NCI-H226 (cell line): ENCODE results near the gene ADAMTS17.
"Not testable (repeated sequence)": the region's sequence is repeated elsewhere in the genome, so short reads cannot be mapped to it uniquely, and the experiment has no call there.

Experiments used
- DNase-seq: peaks from one replicate; pipeline ENCODE4 v3.0.0-alpha.2; 2015

ADAMTS17 gene

GRCh38 chr15:100339999-100340398, 1.8 kb downstream of the ADAMTS17 start:
- DNase-seq: no peak

- not testable (repeated sequence) for DNase-seq
These were observed 2.3 kb downstream of the ADAMTS17 start for GRCh38 chr15:100339451-100339850.

DNA sequence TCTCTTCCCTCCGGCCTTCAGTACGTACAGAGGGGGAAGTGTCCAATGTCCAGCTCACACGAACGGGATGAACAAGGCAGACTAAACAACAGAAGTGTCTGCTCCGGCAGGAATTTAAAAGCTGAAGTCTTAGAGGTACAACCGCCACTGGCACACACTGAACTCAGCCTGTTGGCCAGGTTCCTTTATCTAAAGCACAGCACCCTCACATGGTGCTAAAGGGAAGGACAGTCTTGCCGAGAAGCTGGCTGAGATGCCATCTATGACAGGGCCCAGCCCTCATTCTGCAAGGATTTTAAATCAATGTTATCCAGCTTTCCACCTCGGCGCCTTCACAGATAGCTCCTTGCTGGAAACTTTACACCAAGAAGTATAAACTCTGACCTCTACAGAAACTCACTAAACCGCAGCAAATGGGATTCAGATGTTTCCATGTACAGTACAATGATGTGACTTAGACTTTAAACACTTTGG, 2.8 kb downstream of the ADAMTS17 start:
- peak; percentile 82 for DNase-seq

GRCh38 chr15:100338247-100338646, 3.5 kb downstream of the ADAMTS17 start:
- DNase-seq: no peak

- no peak for DNase-seq
These were observed 4.4 kb downstream of the ADAMTS17 start for GRCh38 chr15:100337096-100338044.

- no peak for DNase-seq
These were observed 5.7 kb downstream of the ADAMTS17 start for GRCh38 chr15:100336061-100336460.

DNA sequence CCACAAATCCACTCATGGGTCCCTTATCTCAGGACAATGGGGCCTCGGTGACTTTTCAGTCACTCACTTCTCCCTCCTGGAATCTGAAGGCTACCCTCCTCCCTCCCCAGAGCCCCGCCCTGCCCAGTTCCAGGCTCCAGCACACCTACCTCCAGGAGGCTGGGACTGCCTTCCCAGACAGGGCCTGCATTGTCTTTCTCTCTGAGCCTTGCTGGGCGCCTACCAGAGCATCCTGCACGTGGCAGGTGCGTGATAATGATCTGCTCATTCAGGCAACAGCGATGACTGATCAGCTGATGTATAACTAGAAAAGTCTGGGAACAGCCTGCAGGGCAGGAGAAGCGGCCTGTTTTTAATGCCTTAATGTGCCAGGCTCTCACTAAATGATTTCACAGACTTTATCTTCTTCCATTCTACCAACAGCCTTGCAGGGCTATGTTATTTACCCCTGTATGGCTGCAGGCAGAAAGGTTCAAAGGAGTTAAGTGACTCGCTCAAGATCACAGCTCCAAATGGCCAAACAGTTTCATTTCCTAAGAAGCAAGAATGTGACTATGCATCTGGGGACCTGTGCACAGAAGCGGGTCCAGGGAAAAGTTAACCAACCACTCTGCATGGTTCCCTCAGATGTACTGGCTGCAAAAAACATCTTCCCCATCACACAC, 6.3 kb downstream of the ADAMTS17 start:
- DNase-seq: no peak

- no peak for DNase-seq
These were observed 6.9 kb downstream of the ADAMTS17 start for GRCh38 chr15:100334905-100335304.

DNA sequence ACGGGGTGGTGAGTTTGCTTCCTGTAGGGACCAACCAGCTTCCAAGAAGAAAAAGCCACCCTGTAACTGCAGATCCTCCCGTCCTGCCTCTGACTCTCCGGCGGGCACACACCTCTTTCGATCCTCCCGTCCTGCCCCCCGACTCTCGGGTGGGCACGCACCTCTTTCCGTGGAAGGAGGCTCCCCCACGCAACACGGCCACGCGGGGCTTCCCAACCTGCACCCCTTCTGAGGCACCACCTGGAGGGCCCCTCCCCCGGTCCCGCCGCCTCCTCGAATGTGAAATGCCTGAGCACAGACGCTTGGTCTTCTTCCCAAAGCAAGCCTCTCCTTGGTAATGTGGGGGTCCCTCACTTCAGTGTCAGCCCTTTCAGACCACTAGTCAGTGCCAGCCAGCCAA, 7.3 kb downstream of the ADAMTS17 start:
- no peak for DNase-seq

DNA sequence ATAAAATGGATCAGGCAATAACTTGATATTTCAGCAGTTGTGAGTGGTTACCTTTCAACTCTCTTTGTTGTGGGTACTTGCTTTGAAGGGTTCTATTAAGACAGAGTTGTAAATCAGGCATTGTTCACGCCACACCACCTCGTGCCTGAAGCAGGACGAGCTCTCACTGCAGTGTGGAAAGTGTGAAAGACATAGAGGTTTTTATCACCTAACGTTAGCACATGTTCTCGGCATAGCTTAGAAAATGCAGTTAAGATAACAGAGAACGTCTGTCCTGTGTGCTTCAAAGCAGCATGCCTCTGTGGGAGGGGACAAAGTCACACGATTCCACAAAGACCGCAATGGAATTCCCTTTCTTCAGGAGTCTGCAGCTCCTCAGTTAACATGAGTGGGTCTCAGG, 7.8 kb downstream of the ADAMTS17 start:
- no peak for DNase-seq

- no peak for DNase-seq
These were observed 8.5 kb downstream of the ADAMTS17 start for GRCh38 chr15:100333236-100333635.

DNA sequence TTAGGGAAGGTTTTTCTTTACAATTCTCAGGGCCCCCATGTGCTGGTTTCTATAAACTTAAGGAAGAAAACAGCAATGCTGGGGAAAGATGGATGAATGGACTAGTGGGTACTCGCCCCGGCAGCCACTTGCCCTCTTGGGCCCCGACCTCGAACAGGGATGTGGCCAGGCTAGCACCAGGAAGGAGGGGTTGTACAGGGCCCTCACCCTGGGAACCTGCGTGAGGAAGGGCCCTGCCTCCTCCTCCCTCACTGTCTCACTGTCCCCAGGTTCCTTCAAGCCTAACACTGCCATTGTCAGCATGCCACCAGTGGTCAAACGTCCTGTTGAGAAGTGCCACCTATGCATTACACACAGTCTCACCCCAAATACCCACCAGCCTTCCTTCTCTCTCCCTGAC, 9.1 kb downstream of the ADAMTS17 start:
- no peak for DNase-seq

- DNase-seq: no peak
These were observed 9.5 kb downstream of the ADAMTS17 start for GRCh38 chr15:100332231-100332630.

- DNase-seq: no peak
These were observed 11.1 kb downstream of the ADAMTS17 start for GRCh38 chr15:100330629-100331215.

GRCh38 chr15:100330221-100330620, 11.6 kb downstream of the ADAMTS17 start:
- no peak for DNase-seq

GRCh38 chr15:100328796-100329195, 13.0 kb downstream of the ADAMTS17 start:
- no peak for DNase-seq

DNA sequence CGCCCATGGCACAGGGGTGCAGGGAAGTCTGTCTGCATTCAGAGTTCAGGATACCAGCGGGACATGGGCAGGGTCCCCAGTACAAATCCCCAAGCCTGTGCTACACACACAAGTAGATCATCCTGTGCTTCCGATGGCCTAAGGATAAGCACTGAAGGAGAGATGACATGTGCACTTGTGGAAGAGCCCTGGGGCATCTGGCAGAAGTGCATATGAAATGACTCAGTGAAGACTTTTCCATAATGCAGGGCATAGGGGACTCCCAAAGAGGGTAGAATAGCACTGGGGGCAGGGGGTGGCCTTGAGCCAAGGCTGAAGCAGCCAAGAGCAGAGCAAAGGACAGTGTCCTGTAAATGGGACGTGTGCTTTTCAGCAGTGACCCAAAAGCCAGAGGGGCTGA, 22.9 kb downstream of the ADAMTS17 start:
- no peak for DNase-seq

DNA sequence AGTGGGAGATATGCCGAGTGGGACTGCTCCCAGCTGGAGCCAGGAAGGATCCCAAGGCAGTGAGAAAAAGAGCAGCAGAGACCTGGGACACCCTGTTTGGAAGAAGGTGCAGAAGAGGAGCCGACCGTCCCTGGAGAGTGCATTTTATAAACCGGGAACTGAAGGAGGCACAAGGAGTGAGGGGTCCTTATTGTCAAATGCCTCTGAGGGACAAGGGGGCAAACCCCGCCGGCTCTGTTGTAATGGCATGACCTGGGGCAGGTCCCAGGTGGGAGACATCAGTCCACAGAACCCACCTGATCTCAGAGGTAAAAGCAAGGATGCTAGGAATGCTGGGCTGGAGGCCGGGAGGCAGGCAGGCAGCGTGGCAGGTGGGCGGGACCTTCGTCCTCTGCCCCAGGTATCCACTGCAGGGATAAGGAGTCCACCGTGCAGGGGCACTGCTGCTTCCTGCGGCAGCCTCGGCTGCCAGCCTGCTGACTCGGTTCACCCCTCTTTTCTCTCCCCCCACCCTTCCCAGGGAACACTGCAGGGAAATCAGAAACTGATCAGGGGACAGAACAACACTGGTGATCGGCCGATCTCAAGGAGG, 26.9 kb downstream of the ADAMTS17 start:
- DNase-seq: no peak

GRCh38 chr15:100311833-100312476, 29.8 kb downstream of the ADAMTS17 start:
- no peak for DNase-seq

- DNase-seq: no peak
These were observed 30.6 kb downstream of the ADAMTS17 start for GRCh38 chr15:100311154-100311625.

GRCh38 chr15:100310513-100311153, 31.1 kb downstream of the ADAMTS17 start:
- no peak for DNase-seq

- DNase-seq: no peak
These were observed 31.8 kb downstream of the ADAMTS17 start for GRCh38 chr15:100310041-100310405.
